T-helper 2 cell treated with Interferon-gamma antibody and Interleukin-4, amounts not matched to agents 100 ng/mL and 5 ng/mL, for 36 hours (primary cell): Measurements from ENCODE around the gene TMEM59L. TPM values are rescaled to one million over a fixed set of nuclear protein-coding genes. Genes with fewer than 3 reads are reported as not detected.

Experiments
- intact Hi-C: fragments of 100-400 bp; cut with micrococcal nuclease; formaldehyde crosslinking; loops from one replicate; pipeline ENCODE4 v1.15.1; 2023
- total RNA-seq: library from RNA; stranded (reverse); gene quantifications from 2 replicates; pipeline ENCODE4 v1.2.3, GENCODE V29; 2022

TMEM59L gene
- total RNA-seq, 1 donor from 2014 or later: not detected

DNA sequence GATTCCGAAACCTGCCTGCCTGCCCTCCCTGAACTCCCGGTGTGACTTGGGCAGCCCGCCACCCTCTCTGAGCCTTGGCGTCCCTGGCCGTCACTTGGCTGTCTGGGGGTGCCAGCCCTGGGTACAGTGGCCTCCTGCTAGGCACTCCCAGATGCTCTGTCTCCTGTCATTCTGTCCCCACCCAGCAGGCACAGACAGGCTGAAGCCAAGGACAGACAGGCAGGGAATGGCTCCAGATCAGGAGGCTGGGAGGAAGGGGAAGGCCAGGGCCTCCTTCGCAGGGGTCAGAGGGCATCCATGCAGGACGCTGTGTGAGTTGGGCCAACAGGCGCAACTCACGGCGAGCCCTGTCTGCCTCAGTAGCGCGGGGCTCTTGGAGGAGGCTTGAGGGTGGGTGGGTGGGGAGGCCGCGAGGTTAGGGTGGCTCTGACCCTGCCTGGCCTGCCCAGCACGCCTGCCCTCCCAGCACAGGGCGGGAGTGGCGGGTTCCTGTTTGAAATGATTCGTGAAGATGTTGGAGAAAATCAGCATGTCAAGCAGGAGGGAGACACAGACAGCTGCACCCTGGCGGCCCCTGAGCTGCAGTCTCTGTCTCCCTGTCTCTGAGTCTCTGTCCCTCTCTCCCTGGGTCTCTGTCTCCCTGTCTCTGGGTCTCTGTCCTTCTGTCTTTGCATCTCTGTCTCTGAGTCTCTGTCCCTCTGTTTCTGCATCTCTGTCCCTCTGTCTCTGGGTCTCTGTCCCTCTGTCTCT lies 43.8 kb downstream of the TMEM59L start:
- intact Hi-C loops: no loop called here

DNA sequence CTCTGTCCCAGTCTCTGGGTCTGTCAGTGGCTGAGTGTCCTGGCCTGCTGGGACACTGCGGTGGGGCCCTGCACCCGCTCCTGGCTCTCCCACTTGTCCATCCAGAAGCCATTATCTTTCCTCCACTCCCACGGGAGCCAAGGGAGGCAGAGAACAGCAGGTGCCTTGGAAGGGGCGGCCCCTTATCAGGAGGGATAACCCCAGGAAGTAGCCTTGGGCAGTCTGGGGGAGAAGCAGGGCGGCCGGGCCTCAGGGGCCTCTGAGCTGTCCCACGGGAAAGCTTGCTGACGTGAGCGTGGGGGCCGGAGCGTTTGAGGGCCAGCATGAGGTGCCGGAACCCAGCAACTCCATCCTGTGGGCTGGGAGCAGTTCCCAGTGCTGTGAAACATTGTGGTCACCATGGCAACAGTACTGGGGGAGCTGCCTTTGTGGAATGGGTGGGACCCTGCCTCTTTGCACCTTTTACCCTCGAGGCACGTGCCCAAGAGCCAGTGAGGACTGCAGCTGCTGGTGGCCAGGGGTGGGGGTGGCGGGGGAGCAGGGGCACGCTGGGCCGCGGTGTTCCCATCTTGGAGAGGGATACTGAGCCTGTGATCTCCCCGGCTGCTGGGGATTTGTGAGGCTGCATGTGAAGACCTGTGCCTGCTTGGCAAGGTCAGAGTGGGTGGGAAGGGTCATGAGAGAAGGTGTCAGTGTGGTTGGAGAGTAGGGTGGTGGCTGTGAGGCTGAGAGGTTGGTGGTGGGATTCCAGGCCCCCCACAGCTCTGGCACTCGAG lies 45.1 kb downstream of the TMEM59L start:
- intact Hi-C loops: no loop called here

DNA sequence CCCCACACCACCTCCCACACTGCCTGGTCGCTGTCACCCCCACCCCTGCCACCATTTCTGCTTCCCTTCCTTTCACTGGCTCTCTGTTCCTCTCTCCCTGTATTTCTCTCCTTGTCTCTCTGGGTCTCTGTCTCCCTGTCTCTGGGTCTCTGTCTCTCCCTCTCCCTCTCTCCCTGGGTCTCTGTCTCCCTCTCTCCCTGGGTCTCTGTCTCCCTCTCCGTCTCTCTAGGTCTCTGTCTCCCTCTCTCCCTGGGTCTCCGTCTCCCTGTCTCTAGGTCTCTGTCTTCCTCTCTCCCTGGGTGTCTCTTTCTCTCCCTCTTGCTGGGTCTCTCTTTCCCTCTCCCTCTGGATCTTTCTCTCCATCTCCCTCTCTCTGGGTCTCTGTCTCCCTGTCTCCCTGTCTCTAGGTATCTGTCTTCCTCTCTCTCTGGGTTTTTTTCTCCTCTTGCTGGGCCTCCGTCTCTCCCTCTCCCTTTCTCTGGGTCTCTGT lies 45.7 kb downstream of the TMEM59L start:
- intact Hi-C loops: no loop called here

DNA sequence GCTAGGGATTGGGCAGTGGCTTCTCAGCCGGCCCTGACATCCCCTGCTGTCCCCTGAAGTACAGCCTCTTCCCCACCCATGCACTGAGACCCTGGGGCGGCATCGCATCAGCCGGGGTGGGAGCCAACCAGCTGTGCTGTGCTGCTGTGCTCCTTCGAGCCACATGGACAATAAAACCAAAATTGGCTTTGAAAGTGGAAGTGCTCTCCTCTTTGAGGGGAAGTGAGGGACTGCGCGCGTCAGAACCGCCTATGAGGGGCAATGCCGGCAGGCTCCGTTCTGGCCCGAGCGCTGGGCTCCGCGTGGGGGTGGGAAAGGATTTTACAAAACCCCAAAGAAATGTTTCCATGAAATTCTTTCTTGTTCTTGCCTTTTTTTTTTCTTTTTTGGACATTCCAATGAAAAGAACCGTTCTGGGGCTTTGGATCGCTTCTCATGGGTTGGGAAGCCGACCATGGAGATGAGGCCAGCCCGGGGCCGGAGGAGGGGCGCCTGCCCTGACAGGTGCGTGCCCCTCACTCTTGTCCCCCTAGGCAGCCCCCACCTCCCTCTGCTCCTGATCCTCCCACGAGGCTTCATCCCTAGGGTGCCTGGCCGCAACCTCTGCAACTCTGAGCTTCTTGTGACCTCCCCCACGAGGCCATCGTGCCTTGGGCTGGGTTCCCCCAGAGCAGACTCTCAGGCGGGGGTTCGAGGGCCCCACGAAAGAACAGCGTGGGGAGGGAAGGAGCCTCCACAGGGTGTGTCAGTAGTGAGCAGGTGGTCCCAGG lies 46.8 kb downstream of the TMEM59L start:
- intact Hi-C loops: no loop called here

DNA sequence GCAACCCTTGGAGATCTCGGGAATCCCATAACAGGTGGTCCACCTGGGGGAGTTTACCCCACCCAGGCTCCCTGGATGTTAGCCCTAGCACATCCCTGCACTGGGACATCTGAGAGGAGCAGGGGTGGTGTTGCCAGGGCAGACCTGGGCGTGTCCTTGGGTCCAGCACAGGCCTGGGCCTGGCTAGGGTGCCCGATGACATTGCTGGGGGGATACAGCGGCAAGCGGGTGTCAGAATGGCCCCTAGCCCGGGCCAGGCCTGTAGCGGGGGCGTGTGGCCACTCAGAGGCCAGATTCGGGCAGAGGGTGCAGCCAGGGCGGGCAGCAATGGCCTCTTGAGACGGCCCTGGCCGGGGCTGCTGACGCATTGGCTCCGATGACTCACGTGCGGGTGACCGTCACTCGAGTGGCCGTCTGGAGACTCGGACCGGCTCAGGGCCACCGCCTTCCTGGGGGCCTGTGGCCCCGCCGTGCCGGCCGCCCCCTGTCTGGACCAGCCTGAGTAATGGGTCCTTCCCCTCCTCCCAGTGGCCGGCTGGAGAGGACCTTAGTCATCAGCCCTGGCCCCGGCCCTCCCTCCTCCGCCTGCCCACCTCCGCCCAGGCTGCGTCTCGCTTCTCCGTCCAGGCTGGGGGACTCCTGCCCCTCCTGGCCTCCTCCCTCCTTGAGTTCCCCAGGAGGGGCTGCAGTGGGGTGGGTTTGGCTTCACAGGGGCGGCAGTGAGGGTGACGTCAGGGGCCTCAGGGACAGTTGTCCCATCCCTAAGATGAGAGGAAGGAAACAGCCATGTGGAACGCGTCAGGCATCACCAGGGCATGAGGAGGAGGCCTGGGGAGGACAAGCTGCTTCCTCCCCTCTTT lies 47.6 kb downstream of the TMEM59L start:
- intact Hi-C loops: no loop called here

DNA sequence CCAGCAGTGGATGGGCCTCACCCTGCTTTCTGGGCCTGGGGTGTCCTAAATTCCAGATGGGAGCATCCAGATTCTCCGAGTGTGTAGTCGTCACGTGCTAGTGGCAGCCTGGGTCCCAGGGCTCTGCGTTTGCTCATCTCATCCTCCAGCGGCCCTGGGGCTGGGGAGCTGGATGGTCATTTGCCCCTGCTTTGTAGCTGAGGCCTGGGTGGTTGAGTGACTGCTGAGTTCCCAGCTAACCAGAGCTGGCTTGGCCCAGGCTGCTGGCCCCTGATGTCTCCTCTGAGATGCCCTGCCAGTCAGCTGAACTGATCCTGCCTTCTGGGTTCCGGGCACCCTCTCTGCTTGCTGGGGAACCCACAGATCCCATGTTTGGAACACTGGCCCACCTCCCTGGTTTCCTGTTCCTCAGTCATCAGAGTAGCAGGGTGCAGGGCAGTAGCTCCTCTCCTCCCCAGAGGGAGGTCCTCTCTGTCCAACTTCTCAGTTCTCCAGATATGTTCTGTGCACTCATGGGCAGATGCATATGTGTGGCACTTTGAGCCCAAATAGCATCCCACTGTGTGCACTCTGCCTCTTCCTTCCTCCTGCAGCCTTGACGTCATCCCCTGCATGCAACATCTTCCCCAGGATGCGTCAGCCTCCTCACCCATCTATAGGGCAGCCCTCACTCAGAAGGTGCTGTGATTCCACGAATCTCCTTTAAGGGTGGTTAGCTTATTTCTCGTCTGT lies 48.4 kb downstream of the TMEM59L start:
- intact Hi-C loops: no loop called here

DNA sequence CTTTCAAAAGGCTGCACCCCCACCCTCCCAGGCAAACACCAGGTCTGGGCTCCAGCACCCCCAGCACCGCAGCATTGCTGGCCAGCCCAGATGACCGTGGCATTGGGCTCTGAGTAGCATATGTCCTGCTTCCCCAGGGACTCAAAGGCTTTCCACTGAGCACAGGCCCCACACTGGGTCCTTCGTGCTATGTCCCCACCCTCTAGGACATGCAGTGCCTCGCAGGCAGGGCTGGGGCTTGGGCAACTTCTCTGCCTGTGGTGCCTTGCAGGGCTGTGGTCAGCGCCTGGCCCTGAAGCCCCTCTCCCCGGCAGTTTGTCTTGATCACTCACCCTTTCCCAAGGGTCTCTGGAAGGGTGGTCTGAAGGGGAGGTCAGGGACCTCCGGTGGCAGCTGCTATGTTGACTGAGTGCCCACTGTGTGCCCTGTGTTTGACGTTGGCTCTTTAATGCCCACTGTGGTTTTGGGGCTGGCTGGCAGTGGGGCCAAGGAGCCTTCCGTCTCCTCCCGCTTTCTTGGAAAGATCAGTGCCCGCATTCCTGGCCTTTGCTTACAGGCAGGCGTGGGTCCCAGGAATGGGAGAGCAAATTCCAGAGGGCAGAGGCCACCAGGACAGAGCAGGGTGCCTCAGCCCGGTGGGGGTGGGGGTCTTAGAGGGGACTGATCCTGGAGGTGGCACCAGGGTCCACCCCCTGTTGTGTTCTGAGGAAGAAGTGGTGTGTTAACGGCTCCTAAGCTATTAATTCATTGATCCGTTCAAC lies 50.5 kb downstream of the TMEM59L start:
- intact Hi-C loops: no loop called here

DNA sequence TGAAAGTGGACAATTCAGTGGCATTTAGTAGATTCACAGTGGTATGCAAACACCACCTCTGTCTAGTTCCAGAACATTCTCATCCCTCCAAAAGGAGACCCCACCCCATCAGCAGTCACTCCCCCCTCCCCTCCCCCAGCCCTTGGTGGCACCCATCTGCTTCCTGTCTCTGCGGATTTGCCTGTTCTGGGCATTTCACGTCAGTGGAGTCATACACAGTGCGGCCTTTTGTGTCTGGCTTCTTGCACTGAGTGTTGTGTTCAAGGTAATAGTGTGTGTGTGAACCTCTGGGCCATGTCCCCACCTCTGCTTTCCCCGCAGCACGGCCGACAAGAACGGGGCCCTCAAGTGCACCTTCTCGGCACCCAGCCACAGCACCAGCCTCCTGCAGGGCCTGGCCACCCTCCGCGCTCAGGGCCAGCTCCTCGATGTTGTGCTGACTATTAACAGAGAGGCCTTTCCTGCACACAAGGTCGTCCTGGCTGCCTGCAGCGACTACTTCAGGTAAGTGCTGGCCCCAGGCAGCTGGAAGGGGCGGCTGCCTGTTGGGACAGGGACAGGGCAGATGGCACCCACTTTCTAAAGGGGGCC lies 51.4 kb downstream of the TMEM59L start:
- intact Hi-C loops: no loop called here

DNA sequence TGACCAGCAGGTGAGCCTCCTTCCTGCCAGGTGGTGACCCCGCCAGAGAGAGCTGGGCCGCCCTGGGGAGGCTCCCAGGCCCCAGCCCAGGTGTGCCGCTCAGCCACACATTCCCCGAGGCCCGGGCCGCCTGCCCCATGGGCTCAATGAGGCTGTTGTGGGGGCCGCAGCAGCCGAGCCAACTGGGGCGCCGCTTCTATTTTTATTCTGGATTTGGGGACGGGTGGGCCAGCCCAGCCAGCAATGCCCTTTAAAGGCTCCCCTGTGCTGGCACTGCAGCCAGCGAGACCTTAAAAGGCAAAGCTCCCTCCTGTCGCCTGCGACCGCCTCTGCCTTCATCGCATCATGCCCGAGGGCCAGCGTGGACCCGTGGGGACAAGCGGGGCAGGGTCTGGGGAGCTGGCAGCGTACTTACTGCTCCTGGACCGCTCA lies 53.1 kb downstream of the TMEM59L start:
- intact Hi-C loops: no loop called here

DNA sequence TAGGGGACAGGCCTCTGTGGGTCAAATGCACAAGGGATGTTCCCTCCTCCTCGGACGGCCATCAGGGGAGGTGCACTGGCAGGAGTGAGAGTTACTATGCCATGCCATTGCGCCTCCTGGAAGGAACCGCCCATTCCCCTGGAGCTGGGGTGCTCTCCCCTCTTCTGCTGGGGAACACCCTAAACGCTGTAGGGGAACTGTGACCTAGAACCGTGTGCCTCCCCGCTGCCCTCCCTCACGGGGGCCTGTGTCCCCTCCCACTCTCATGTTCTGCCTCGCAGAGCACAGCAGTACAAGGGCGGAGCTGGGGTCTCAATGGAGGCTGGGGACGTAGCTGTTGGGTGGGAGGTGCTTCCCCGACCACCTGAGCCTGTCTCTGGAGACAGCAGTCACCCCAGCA lies 53.6 kb downstream of the TMEM59L start:
- intact Hi-C loops: no loop called here

DNA sequence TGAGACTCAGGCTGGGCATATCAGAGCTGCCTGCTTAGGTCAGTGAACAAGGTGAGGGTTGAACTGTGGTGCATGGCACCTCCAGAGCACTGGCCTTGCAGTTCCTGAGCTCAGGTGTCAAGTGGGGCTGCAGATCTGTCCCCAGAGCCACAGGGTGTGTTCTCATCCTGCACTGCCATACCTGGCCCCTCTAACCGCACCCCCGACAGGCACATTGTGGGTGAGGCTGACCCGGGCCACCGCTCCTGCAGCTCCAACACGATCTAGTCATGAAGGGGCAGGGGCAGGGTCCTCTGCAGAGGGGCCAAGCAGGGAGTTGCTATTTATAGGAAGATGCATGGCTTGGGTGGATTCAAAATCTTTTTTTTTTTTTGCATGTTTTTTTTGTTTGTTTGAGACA lies 54.1 kb downstream of the TMEM59L start:
- intact Hi-C loops: no loop called here

DNA sequence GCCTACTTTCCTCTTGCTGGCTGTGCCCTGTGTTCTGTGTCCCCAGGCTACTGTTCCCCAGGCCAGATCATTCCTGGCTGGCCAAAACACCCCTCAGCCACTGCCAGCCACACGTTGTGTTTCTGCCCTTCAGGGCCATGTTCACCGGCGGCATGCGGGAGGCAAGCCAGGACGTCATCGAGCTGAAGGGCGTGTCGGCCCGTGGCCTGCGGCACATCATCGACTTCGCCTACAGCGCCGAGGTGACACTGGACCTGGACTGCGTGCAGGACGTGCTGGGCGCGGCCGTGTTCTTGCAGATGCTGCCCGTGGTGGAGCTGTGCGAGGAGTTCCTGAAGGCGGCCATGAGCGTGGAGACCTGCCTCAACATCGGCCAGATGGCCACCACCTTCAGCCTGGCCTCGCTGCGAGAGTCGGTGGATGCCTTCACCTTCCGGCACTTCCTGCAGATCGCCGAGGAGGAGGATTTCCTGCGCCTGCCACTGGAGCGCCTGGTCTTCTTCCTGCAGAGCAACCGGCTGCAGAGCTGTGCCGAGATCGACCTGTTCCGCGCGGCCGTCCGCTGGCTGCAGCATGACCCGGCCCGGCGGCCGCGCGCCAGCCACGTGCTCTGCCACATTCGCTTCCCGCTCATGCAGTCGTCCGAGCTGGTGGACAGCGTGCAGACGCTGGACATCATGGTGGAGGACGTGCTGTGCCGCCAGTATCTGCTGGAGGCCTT lies 55.0 kb downstream of the TMEM59L start:
- intact Hi-C loops: no loop called here

DNA sequence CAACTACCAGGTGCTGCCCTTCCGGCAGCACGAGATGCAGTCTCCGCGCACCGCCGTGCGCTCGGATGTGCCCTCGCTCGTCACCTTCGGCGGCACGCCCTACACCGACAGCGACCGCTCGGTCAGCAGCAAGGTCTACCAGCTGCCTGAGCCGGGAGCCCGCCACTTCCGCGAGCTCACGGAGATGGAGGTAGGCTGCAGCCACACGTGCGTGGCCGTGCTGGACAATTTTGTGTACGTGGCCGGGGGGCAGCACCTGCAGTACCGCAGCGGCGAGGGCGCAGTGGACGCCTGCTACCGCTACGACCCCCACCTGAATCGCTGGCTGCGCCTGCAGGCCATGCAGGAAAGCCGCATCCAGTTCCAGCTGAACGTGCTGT lies 55.6 kb downstream of the TMEM59L start:
- intact Hi-C loops: no loop called here

DNA sequence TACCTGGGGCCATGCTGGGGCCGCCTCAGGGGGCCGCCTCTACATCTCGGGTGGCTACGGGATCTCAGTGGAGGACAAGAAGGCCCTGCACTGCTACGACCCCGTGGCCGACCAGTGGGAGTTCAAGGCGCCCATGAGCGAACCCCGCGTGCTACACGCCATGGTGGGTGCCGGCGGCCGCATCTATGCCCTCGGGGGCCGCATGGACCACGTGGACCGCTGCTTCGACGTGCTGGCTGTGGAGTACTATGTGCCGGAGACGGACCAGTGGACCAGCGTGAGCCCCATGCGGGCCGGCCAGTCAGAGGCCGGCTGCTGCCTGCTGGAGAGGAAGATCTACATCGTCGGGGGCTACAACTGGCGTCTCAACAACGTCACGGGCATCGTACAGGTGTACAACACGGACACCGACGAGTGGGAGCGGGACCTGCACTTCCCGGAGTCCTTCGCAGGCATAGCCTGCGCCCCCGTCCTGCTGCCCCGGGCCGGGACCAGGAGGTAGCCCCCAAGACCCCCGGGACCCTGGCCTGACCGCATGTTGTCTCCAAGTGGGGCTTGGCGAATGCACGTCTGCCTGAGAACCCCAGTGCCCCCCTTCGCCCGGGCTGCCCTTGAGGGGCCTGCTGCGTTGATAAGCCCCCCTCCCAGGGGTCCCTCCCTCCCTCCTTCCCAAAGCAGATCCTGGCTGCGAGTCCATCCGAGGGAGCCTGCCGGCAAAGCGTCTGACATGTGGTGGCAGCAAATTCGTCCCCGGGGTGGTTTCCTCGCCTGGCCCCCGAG lies 56.3 kb downstream of the TMEM59L start:
- intact Hi-C loops: no loop called here

DNA sequence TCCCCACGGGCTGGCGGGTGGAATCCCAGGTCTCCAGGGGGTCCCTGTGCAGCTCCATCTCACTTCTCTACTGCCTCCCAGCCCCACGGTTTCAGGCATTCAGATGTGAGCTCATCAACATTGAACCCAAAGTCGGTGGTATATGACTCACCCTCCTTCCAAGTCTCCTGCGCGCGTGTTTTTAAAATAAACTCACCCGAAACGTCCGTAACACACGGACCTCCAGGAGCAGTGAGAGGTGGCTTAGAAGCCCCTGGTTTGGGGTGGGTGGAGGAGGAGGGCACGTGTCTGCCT lies 56.8 kb downstream of the TMEM59L start:
- intact Hi-C loops: no loop called here

DNA sequence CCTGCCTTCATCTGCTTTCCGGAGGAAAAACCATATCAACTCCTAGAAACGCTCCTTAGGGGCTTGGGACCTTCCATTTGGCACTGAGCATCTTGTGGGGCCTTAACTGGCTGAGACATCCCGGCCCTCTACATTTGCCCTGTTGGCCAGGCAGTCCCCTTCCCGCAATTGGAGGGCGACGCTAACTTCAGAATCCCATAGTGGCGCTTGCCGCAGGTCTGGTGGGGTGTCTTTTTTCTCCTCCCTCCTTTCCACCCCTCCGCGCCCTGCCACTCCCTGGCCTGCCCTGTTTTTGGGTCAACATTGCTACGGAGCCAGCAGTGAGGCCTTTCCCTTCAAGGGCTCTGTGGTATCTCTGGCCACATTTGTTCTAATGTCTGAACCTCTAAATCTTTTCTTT lies 57.2 kb downstream of the TMEM59L start:
- intact Hi-C loops: no loop called here

DNA sequence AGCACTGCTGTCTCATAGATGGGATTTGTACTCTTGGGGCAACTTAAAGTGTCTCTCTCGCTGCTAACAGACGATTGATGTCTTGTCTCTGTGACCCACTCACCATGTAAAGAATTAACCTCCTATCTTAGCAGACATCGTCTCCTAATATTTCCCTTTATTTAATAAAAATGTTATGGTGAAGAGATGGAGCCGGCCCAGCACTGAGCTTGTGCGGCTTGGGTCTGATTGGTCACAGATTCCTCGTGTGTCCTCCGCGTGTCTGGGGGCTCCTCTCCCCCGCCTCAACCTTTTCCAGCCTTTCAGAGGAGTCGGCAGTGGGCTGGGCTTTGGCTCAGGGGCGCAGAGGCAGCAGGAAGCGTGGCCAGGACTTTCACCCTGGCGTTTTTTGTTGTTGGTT lies 57.6 kb downstream of the TMEM59L start:
- intact Hi-C loops: no loop called here
